DOHH2 (cell line): ENCODE results near the gene HLA-DOB.

Experiments used
- H3F3A ChIP-seq: fragments of 200-600 bp; sonication (generic), shearing (Covaris generic); 2 replicates; pipeline ENCODE4 v1.6.0; 2016; ENCODE audit warnings: antibody characterized with exemption, mild to moderate bottlenecking; ENCODE audit not compliant: control insufficient read depth, insufficient read depth
- H3K27ac ChIP-seq: fragments of 200-600 bp; sonication (generic); 2 replicates; pipeline ENCODE4 v1.5.1; 2014; ENCODE audit warnings: low read depth, mild to moderate bottlenecking, low read length, moderate library complexity
- H3K27me3 ChIP-seq: fragments of 200-600 bp; sonication (generic); 2 replicates; pipeline ENCODE4 v1.6.1; 2014; ENCODE audit warnings: mild to moderate bottlenecking, low read length, mixed read lengths; ENCODE audit not compliant: control insufficient read depth
- H3K36me3 ChIP-seq: fragments of 200-600 bp; sonication (generic); 2 replicates; pipeline ENCODE4 v1.6.1; 2014; ENCODE audit warnings: mild to moderate bottlenecking, low read length, moderate library complexity, mixed read lengths; ENCODE audit not compliant: control insufficient read depth
- H3K4me1 ChIP-seq: fragments of 200-600 bp; sonication (generic); 2 replicates; pipeline ENCODE4 v1.6.1; 2014; ENCODE audit warnings: mild to moderate bottlenecking, low read length, mixed read lengths; ENCODE audit not compliant: control insufficient read depth
- H3K4me2 ChIP-seq: fragments of 200-600 bp; sonication (generic); 2 replicates; pipeline ENCODE4 v1.6.0; 2014; ENCODE audit warnings: mild to moderate bottlenecking, low read length, moderate library complexity
- H3K4me3 ChIP-seq: fragments of 200-600 bp; sonication (generic); 2 replicates; pipeline ENCODE4 v1.5.1; 2014; ENCODE audit warnings: mild to moderate bottlenecking, low read length, mixed read lengths
- H3K79me2 ChIP-seq: fragments of 200-600 bp; sonication (generic); 2 replicates; pipeline ENCODE4 v1.6.1; 2014; ENCODE audit warnings: mild to moderate bottlenecking, low read length, mixed read lengths; ENCODE audit not compliant: control insufficient read depth
- H3K9me2 ChIP-seq: fragments of 200-600 bp; sonication (generic); replicated peaks from 2 replicates; pipeline ENCODE4 v1.6.1; 2014; ENCODE audit warnings: mild to moderate bottlenecking, low read length, mixed read lengths; ENCODE audit not compliant: control insufficient read depth
- H3K9me3 ChIP-seq: fragments of 200-600 bp; sonication (generic); 2 replicates; pipeline ENCODE4 v1.6.1; 2014; ENCODE audit warnings: antibody characterized with exemption, low read length, mixed read lengths; ENCODE audit not compliant: control insufficient read depth, insufficient read depth
- H4K20me1 ChIP-seq: fragments of 200-600 bp; sonication (generic); 2 replicates; pipeline ENCODE4 v1.6.0; 2014; ENCODE audit warnings: low read depth, mild to moderate bottlenecking, antibody characterized with exemption, low read length, moderate library complexity; ENCODE audit not compliant: control insufficient read depth, insufficient read depth
- CTCF ChIP-seq: fragments of 200-600 bp; sonication (generic); IDR thresholded peaks from one replicate; pipeline ENCODE4 v1.5.1; 2014; ENCODE audit warnings: antibody characterized with exemption, mild to moderate bottlenecking, low read depth, low read length; ENCODE audit not compliant: poor library complexity, severe bottlenecking
- EZH2phosphoT487 ChIP-seq: fragments of 200-600 bp; sonication (generic); IDR thresholded peaks from 2 replicates; pipeline ENCODE4 v1.6.1; 2017; ENCODE audit warnings: borderline replicate concordance, mild to moderate bottlenecking, antibody characterized with exemption, low read length, moderate library complexity, mixed read lengths

The HLA-DOB gene

DNA sequence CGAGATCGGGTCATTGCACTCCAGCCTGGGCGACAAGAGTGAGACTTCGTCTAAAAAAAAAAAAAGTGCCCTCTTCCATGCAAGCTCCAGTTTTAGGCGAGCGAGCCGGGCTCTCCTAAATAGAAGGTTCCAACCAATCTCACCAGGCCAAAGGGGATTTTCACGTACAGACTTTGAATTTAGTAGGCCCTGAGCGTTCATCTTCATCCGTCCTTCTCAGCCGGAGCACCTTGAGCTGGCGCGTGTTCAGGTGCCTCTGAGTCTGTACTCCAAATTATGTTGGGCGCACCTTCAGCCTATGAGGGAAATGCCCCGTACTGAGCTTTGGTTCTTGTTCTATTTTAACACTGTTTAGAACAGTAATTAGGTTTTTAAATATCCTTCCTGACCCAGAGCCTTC lies 22.6 kb upstream of the HLA-DOB start:
- Histone ChIP-seq H3K4me2 (no peak overlapping the region), H3K4me1 (peaks cover 40% of the 10 kb centered on the region), H3K27me3 (no peaks in the 10 kb centered on the region), H3K9me3 (no peaks in the 10 kb centered on the region), H3K27ac (no peak overlapping the region), H3K79me2 (peaks cover 24% of the 10 kb centered on the region), H3K36me3 (peaks cover 50% of the 10 kb centered on the region), H3K9me2 (no peaks in the 10 kb centered on the region), H3K4me3 (no peak overlapping the region), H4K20me1 (no peaks in the 10 kb centered on the region), H3F3A (0 out of 2 replicates have a peak, but pooled peaks cover 4% of the 10 kb centered on the region)
- TF ChIP-seq EZH2phosphoT487 (no peak), CTCF (no peak)

DNA sequence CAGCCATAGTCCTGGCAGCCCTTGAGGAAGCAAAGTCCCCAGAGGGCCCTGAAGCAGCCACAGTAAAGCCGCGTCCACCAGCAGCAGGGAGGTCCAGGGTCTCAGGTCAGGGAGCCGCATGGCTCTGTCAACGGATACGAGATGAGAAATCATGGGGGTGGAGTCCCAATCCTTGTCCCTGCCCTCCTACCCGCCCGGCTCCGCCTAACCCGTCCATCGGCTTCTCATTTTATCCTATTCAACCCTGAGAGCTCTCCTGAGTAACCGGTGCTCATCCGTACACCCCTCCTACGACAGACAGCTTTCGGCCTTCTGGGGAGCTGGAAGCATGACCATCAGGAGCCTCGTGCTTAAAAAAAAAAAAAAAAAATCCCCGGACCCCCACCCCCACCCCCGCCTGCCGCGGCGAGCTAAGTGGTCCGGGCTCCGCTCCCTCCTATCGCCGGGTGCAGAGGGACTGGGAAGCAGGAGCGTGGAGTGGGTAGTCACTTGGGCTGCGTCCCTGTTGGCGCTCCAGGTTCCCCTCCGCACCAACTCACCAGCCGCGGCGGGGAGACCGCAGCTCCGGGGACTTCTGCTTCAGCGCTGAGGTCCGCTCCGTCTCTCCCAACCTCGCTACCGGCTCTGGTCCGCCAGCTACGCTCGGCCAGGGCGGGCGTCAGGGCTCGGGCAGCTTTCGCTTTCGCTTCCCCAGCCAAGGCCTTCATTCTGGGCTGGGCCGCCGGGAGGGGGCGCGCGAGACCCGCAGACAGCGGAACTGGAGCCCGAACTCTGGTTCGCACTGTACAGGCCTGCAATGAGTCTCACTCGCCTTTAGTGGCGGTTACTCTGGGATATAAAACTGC lies 21.5 kb upstream of the HLA-DOB start, which contains the start of gene TAP2:
Gene TAP2 (minus strand): TSS at position 626 of the 845 bp plus-strand sequence. CDS start 506 bp downstream, at position 120.
- TF ChIP-seq EZH2phosphoT487 (no peak), CTCF (peak; percentile 90)
- H3K9me2 ChIP-seq, result no peaks in the 10 kb centered on the region
- H3K4me1 ChIP-seq, result peaks cover 31% of the 10 kb centered on the region
- 0 out of 2 replicates have a peak, but pooled peaks cover 4% of the 10 kb centered on the region for H3F3A ChIP-seq
- peak within 1 kb of the TSS; percentile 75 for H3K4me2 ChIP-seq
- no peaks in the 10 kb centered on the region for H3K9me3 ChIP-seq
- peak within 1 kb of the TSS; percentile 28 for H3K27ac ChIP-seq
- no peaks in the 10 kb centered on the region for H4K20me1 ChIP-seq
- H3K4me3 ChIP-seq, result peak within 1 kb of the TSS; percentile 74
- H3K79me2 ChIP-seq, result peaks cover 19% of the 10 kb centered on the region
- peaks cover 60% of the 10 kb centered on the region for H3K36me3 ChIP-seq
- H3K27me3 ChIP-seq, result no peaks in the 10 kb centered on the region

DNA sequence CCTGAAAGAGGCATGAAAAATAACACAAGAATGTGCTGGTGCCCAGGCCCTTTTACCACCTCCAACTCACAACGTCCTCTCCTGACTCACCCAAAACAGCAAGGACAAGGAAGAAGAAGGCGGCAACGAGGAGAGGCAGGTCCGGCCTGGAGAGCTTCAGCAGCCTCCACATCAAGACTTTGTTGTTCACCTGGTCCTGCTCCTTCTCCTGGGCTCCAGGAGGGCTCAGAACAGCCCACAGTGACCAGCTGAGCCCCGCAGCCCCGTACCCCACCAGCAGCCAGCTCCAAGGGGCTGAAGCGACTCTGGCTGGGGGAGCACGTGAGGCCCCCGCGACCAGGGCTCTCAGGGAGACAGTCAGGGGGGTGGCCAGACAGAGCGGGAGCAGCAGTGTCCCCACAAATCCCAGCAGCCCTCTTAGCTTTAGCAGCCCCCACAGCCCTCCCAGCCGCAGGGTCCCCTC lies 20.9 kb upstream of the HLA-DOB start:
- H3K4me2 ChIP-seq, result peak overlapping the region; percentile 75
- H3K27ac ChIP-seq, result peak overlapping the region; percentile 28; the same call in 1 of the 2 replicates
- H3K9me3 ChIP-seq, result no peaks in the 10 kb centered on the region
- H4K20me1 ChIP-seq, result no peaks in the 10 kb centered on the region
- H3K4me3 ChIP-seq, result peak overlapping the region; percentile 74
- no peaks in the 10 kb centered on the region for H3K27me3 ChIP-seq
- H3K9me2 ChIP-seq, result no peaks in the 10 kb centered on the region
- peaks cover 17% of the 10 kb centered on the region for H3K79me2 ChIP-seq
- H3K4me1 ChIP-seq, result peaks cover 24% of the 10 kb centered on the region
- TF ChIP-seq CTCF (no peak), EZH2phosphoT487 (no peak)
- H3F3A ChIP-seq, result no peaks in the 10 kb centered on the region
- H3K36me3 ChIP-seq, result peaks cover 63% of the 10 kb centered on the region
